GM12873 (cell line): ENCODE data around the gene PFKFB4.

ENCODE experiments used
- CTCF ChIP-seq: IDR thresholded peaks from 2 replicates; pipeline ENCODE4 v1.5.1; 2012; ENCODE audit warnings: low read depth, mild to moderate bottlenecking, moderate library complexity, low read length, control low read depth; ENCODE audit not compliant: insufficient read depth; ENCODE audit errors: missing control alignments

Gene PFKFB4

GRCh38 chr3:48548126-48548525, 8.5 kb downstream of the PFKFB4 start:
- no peak for TF ChIP-seq CTCF

- TF ChIP-seq CTCF: no peak
Measured at GRCh38 chr3:48546203-48546829, 10.3 kb downstream of the PFKFB4 start.

- no peak for TF ChIP-seq CTCF
Measured at GRCh38 chr3:48544141-48544540, 12.5 kb downstream of the PFKFB4 start.

DNA sequence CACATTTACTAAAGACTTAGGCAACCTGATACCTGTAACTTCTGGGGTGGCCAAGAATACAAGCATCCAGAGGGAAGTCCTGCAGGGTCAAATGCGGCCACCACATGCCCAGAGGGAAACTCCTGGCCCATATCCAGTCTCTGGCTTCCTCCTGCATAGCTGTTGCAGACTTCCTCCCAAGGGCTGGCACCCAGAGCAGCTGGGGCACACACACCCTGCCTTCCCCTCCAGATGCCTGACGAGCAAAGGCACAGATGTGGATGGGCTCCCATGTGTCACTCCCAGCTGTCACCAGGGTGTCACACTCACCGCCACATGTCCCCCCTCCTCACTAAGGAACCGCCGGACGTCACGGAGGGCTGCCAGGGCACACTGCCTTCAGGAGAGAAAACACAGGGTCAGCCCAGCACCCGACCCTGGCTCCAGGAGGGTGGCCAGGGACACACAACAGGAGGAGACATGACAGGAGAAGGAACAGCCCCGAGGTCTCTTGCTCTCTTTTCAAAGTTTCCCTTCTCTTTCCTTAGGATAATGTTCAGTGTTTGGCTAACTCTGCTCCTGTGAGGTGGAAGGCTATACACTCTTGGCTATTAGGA, 13.2 kb downstream of the PFKFB4 start:
- no peak for TF ChIP-seq CTCF

DNA sequence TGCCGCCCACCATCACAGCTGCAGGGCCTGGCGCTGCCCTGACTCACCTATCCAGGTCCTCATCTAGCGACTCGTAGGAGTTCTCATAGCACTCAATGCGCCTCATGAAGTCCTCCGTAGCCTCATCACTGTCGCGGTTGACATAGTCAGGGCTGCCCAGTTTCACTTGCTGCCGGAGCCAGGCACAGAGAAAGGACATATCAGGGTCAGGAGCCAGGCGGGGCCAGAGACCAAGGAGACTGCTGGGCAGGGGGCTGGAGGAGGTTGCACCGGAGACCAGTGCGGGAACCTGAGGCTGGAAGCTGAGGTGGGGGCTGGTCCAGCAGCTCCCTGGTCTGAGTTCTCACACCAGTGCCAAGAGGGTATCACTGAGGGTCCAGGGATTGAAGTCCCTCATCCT, 18.2 kb downstream of the PFKFB4 start:
- no peak for TF ChIP-seq CTCF

DNA sequence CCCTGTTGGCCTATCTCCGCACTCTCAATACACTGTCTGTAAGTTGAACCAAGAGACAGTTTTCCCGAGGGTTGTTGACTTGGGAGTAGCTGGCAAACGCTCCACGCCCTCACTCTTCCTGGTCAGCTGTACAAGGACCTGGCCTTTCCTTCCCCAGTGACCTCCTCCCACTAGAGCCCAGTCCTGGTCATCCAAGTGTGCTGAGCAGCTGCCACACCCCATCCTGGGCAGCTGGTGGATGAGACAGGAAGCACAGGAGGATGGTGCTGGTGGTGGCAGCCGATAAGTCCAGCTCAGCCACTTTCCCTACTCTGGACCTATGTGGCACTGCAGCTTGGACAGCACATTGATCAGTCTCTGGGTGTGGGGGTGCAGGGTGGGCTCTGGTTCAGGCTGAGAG, 19.8 kb downstream of the PFKFB4 start:
- no peak for TF ChIP-seq CTCF

- no peak for TF ChIP-seq CTCF
Measured at GRCh38 chr3:48536116-48536515, 20.5 kb downstream of the PFKFB4 start.
